ENCODE measurements around the gene AMMECR1. TPM values are rescaled to one million over a fixed set of nuclear protein-coding genes. Genes with fewer than 3 reads are reported as not detected.
A peak's percentile ranks its signal among the peaks of the same experiment; 100 is the strongest.

The AMMECR1 gene
- total and polyA plus RNA-seq, 2 experiments from 2014 or later = 16.9 to 32.5 TPM

GRCh38 chrX:110341189-110342035 is 23.5 kb upstream of the AMMECR1 start:
- Histone ChIP-seq H3F3A (replicated peaks; ENCODE audit: low read depth) (no peaks in the 10 kb centered on the region), H2AFZ (no peak overlapping the region), H3K4me3 (no peak overlapping the region), H3K4me1 (ENCODE audit: insufficient read depth) (no peaks in the 10 kb centered on the region), H3K27ac (ENCODE audit: low read depth) (no peak overlapping the region), H3K27me3 (ENCODE audit: insufficient read depth) (no peaks in the 10 kb centered on the region), H4K20me1 (replicated peaks; ENCODE audit: insufficient read depth) (no peaks in the 10 kb centered on the region), H3K9me2 (ENCODE audit: insufficient read depth) (no peaks in the 10 kb centered on the region), H3K4me2 (no peak overlapping the region), H3K36me3 (ENCODE audit: insufficient read depth) (no peaks in the 10 kb centered on the region), H3K79me2 (replicated peaks; ENCODE audit: insufficient read depth) (no peaks in the 10 kb centered on the region)
- H3K4me1 Mint-ChIP-seq = no peaks in the 10 kb centered on the region
- ATAC-seq (no peak), DNase-seq (ENCODE audit: low spot score) (no peak)
- H3K4me3 Mint-ChIP-seq = no peak overlapping the region
- TF ChIP-seq STAT1 (IDR thresholded peaks at IDR 0.05; ENCODE audit: unreplicated experiment) = no peak
- no peak for TF ChIP-seq EZH2phosphoT487 (IDR thresholded peaks at IDR 0.05; ENCODE audit: unreplicated experiment)
- TF ChIP-seq NANOG (IDR thresholded peaks at IDR 0.05; ENCODE audit: borderline replicate concordance) = no peak
- no peak for TF ChIP-seq ZNF114 (CRISPR knock-in tag; IDR thresholded peaks at IDR 0.05)
- TF ChIP-seq ZNF331 (CRISPR knock-in tag; IDR thresholded peaks at IDR 0.05; ENCODE audit: low read depth) = no peak
- TF ChIP-seq, protein P1, sequence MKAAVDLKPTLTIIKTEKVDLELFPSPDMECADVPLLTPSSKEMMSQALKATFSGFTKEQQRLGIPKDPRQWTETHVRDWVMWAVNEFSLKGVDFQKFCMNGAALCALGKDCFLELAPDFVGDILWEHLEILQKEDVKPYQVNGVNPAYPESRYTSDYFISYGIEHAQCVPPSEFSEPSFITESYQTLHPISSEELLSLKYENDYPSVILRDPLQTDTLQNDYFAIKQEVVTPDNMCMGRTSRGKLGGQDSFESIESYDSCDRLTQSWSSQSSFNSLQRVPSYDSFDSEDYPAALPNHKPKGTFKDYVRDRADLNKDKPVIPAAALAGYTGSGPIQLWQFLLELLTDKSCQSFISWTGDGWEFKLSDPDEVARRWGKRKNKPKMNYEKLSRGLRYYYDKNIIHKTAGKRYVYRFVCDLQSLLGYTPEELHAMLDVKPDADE (IDR thresholded peaks at IDR 0.05) = no peak
- TF ChIP-seq JUNB (IDR thresholded peaks at IDR 0.05; ENCODE audit: unreplicated experiment) = no peak
- TF ChIP-seq REST (IDR thresholded peaks at IDR 0.05; ENCODE audit: unreplicated experiment) = no peak
- no peak for TF ChIP-seq POLR2AphosphoS5 (IDR thresholded peaks at IDR 0.05; ENCODE audit: low read depth)
- TF ChIP-seq, protein P2, sequence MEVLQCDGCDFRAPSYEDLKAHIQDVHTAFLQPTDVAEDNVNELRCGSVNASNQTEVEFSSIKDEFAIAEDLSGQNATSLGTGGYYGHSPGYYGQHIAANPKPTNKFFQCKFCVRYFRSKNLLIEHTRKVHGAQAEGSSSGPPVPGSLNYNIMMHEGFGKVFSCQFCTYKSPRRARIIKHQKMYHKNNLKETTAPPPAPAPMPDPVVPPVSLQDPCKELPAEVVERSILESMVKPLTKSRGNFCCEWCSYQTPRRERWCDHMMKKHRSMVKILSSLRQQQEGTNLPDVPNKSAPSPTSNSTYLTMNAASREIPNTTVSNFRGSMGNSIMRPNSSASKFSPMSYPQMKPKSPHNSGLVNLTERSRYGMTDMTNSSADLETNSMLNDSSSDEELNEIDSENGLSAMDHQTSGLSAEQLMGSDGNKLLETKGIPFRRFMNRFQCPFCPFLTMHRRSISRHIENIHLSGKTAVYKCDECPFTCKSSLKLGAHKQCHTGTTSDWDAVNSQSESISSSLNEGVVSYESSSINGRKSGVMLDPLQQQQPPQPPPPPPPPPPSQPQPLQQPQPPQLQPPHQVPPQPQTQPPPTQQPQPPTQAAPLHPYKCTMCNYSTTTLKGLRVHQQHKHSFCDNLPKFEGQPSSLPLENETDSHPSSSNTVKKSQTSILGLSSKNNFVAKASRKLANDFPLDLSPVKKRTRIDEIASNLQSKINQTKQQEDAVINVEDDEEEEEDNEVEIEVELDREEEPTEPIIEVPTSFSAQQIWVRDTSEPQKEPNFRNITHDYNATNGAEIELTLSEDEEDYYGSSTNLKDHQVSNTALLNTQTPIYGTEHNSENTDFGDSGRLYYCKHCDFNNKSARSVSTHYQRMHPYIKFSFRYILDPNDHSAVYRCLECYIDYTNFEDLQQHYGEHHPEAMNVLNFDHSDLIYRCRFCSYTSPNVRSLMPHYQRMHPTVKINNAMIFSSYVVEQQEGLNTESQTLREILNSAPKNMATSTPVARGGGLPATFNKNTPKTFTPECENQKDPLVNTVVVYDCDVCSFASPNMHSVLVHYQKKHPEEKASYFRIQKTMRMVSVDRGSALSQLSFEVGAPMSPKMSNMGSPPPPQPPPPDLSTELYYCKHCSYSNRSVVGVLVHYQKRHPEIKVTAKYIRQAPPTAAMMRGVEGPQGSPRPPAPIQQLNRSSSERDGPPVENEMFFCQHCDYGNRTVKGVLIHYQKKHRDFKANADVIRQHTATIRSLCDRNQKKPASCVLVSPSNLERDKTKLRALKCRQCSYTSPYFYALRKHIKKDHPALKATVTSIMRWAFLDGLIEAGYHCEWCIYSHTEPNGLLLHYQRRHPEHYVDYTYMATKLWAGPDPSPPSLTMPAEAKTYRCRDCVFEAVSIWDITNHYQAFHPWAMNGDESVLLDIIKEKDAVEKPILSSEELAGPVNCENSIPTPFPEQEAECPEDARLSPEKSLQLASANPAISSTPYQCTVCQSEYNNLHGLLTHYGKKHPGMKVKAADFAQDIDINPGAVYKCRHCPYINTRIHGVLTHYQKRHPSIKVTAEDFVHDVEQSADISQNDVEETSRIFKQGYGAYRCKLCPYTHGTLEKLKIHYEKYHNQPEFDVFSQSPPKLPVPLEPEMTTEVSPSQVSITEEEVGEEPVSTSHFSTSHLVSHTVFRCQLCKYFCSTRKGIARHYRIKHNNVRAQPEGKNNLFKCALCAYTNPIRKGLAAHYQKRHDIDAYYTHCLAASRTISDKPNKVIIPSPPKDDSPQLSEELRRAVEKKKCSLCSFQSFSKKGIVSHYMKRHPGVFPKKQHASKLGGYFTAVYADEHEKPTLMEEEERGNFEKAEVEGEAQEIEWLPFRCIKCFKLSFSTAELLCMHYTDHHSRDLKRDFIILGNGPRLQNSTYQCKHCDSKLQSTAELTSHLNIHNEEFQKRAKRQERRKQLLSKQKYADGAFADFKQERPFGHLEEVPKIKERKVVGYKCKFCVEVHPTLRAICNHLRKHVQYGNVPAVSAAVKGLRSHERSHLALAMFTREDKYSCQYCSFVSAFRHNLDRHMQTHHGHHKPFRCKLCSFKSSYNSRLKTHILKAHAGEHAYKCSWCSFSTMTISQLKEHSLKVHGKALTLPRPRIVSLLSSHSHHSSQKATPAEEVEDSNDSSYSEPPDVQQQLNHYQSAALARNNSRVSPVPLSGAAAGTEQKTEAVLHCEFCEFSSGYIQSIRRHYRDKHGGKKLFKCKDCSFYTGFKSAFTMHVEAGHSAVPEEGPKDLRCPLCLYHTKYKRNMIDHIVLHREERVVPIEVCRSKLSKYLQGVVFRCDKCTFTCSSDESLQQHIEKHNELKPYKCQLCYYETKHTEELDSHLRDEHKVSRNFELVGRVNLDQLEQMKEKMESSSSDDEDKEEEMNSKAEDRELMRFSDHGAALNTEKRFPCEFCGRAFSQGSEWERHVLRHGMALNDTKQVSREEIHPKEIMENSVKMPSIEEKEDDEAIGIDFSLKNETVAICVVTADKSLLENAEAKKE (CRISPR knock-in tag; IDR thresholded peaks at IDR 0.05) = no peak
- TF ChIP-seq, protein P3, sequence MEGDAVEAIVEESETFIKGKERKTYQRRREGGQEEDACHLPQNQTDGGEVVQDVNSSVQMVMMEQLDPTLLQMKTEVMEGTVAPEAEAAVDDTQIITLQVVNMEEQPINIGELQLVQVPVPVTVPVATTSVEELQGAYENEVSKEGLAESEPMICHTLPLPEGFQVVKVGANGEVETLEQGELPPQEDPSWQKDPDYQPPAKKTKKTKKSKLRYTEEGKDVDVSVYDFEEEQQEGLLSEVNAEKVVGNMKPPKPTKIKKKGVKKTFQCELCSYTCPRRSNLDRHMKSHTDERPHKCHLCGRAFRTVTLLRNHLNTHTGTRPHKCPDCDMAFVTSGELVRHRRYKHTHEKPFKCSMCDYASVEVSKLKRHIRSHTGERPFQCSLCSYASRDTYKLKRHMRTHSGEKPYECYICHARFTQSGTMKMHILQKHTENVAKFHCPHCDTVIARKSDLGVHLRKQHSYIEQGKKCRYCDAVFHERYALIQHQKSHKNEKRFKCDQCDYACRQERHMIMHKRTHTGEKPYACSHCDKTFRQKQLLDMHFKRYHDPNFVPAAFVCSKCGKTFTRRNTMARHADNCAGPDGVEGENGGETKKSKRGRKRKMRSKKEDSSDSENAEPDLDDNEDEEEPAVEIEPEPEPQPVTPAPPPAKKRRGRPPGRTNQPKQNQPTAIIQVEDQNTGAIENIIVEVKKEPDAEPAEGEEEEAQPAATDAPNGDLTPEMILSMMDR (conservative IDR thresholded peaks at IDR 0.05; ENCODE audit: low read depth in 2 of 2) = no peak
- TF ChIP-seq EZH2 (IDR thresholded peaks at IDR 0.05; ENCODE audit: low read depth, unreplicated experiment) = no peak
- TF ChIP-seq CREB1 (CRISPR knock-in tag; IDR thresholded peaks at IDR 0.05; ENCODE audit: low read depth) = no peak
- no peaks in the 10 kb centered on the region for H3K27me3 Mint-ChIP-seq (ENCODE audit: insufficient read depth, low read depth, poor library complexity)
- H3K27ac Mint-ChIP-seq = peak overlapping the region; percentile 28; the same call in 1 of the 2 replicates
- H3K36me3 Mint-ChIP-seq (ENCODE audit: low read depth) = no peaks in the 10 kb centered on the region
- no peaks in the 10 kb centered on the region for H3K9me3 Mint-ChIP-seq

All from GM23338 (cell line).